ENCODE measurements around the gene SPEF2.
A peak's percentile ranks its signal among the peaks of the same experiment; 100 is the strongest.

The SPEF2 gene

GRCh38 chr5:35672995-35673394 lies 55.3 kb downstream of the SPEF2 start:
- Mint-ChIP-seq H3K27me3 (no peaks in the 10 kb centered on the region), H3K4me3 (no peak overlapping the region), H3K36me3 (ENCODE audit: low read depth) (peaks cover 2% of the 10 kb centered on the region), H3K9me3 (no peaks in the 10 kb centered on the region), H3K27ac (peak overlapping the region; percentile 78), H3K4me1 (ENCODE audit: low read depth) (peaks cover 69% of the 10 kb centered on the region)

GRCh38 chr5:35674049-35674448 lies 56.4 kb downstream of the SPEF2 start:
- Mint-ChIP-seq H3K27ac (peak overlapping the region; percentile 78), H3K27me3 (no peaks in the 10 kb centered on the region), H3K9me3 (no peaks in the 10 kb centered on the region), H3K36me3 (ENCODE audit: low read depth) (no peaks in the 10 kb centered on the region), H3K4me1 (ENCODE audit: low read depth) (peaks cover 68% of the 10 kb centered on the region), H3K4me3 (no peak overlapping the region)

DNA sequence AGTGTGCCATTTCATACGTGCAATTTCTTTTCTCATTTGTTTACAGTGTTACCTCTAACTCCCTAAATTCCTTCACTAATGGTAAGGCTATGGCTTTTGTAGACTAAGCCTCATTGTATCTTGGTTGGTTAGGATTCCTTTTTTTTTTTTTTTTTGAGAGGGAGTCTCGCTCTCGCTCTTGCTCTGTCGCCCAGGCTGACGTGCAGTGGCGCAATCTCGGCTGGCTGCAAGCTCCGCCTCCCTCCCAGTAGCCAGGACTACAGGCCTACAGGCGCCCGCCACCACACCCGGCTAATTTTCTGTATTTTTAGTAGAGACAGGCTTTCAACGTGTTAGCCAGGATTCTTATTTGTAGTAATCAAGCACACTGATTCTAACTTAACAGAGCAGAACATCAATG lies 57.7 kb downstream of the SPEF2 start:
- no peak overlapping the region for H3K4me3 Mint-ChIP-seq
- peaks cover 62% of the 10 kb centered on the region for H3K4me1 Mint-ChIP-seq (ENCODE audit: low read depth)
- H3K36me3 Mint-ChIP-seq (ENCODE audit: low read depth) = no peaks in the 10 kb centered on the region
- H3K9me3 Mint-ChIP-seq = no peaks in the 10 kb centered on the region
- no peaks in the 10 kb centered on the region for H3K27me3 Mint-ChIP-seq
- H3K27ac Mint-ChIP-seq = no peak overlapping the region

DNA sequence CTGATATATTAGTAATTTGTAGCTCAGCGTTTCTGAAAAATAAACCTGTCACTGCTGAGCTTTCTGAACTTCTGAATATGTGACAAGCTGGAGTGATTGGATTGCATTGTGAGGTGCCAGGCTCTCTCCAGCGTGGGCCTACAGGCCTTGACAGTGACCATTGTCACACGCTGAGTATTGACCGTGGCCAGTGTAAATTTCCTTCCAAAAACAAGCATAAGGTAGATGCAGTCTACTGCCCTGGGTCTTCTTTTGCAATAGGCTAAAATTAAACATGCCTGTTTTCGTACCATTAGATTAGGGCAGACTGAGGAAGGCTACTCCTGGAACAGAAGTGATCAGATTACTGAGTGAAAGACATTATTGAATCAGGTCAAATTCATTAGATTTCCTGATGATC lies 60.2 kb downstream of the SPEF2 start:
- Mint-ChIP-seq H3K4me3 (no peak overlapping the region), H3K9me3 (no peaks in the 10 kb centered on the region), H3K36me3 (ENCODE audit: low read depth) (no peaks in the 10 kb centered on the region), H3K4me1 (ENCODE audit: low read depth) (peaks cover 38% of the 10 kb centered on the region), H3K27me3 (no peaks in the 10 kb centered on the region), H3K27ac (no peak overlapping the region)

DNA sequence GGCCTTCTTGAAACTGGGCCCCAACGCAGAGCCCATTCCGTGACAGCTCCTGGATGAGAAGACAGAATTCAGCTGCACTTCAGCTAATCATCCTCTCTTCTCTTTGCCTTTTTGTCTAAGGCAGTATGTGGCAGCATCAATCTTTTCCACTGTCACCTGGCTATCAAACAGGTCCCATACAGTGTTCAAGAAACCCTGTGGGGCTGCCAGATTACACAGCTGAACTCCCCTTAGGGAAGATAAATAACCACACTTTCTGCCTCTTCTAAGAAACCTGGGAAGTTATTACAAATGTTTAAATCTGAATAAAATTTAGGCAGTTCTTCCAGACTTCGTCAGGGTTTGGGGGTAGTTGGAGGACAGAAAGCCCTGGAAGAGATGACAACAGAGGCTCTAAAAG lies 61.0 kb downstream of the SPEF2 start:
- no peaks in the 10 kb centered on the region for H3K36me3 Mint-ChIP-seq (ENCODE audit: low read depth)
- H3K27ac Mint-ChIP-seq = no peak overlapping the region
- H3K27me3 Mint-ChIP-seq = no peaks in the 10 kb centered on the region
- no peak overlapping the region for H3K4me3 Mint-ChIP-seq
- H3K9me3 Mint-ChIP-seq = no peaks in the 10 kb centered on the region
- H3K4me1 Mint-ChIP-seq (ENCODE audit: low read depth) = peaks cover 30% of the 10 kb centered on the region

- no peaks in the 10 kb centered on the region for H3K9me3 Mint-ChIP-seq
- H3K27ac Mint-ChIP-seq = peak overlapping the region; percentile 18
- H3K27me3 Mint-ChIP-seq = no peaks in the 10 kb centered on the region
- peaks cover 24% of the 10 kb centered on the region for H3K4me1 Mint-ChIP-seq (ENCODE audit: low read depth)
- H3K4me3 Mint-ChIP-seq = no peak overlapping the region
- no peaks in the 10 kb centered on the region for H3K36me3 Mint-ChIP-seq (ENCODE audit: low read depth)
These were observed 61.7 kb downstream of the SPEF2 start for GRCh38 chr5:35679357-35679756.

DNA sequence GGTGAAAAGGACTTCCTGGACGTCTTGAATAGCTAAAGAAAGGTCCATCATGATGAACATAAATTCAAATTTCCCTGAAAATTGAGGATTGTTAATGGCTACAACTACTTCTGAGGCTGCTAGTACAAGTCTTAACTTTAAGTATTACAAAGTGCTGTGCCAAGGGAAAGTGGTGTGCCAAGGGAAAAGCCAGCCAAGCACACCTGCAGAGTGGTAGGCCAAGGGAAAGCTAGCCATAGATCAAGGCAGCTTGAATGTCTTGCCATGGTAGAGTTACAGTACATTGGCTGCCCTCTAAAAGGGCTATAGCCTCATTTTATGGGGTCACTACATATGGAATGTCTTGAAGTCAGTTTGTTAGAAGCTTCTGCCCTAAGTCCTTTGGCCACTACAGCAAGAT lies 64.2 kb downstream of the SPEF2 start:
- H3K9me3 Mint-ChIP-seq = no peaks in the 10 kb centered on the region
- no peaks in the 10 kb centered on the region for H3K27me3 Mint-ChIP-seq
- H3K27ac Mint-ChIP-seq = no peak overlapping the region

DNA sequence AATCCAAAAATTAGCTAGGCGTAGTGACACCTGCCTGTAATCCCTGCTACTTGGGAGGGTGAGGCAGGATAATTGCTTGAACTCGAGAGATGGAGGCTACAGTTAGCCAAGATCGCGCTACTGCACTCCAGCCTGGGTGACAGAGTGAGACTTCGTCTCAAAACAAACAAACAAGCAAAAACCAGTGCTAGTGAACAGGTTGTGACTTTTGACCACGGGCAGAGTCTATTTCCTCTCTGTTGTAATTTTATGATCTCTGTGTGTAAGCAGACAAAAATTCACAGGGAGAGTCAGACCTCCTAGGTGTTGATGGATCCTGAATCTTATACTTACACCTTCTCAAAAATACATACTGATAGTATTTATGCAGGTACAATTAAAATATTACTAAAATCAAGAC lies 65.8 kb downstream of the SPEF2 start:
- Mint-ChIP-seq H3K27me3 (no peaks in the 10 kb centered on the region), H3K36me3 (ENCODE audit: low read depth) (no peaks in the 10 kb centered on the region), H3K9me3 (no peaks in the 10 kb centered on the region), H3K27ac (no peak overlapping the region), H3K4me3 (no peak overlapping the region), H3K4me1 (ENCODE audit: low read depth) (peaks cover 14% of the 10 kb centered on the region)

More for the DNA sequence above, 64.2 kb downstream of the SPEF2 start:
- H3K4me3 Mint-ChIP-seq = no peak overlapping the region
- H3K36me3 Mint-ChIP-seq (ENCODE audit: low read depth) = no peaks in the 10 kb centered on the region
- H3K4me1 Mint-ChIP-seq (ENCODE audit: low read depth) = peaks cover 17% of the 10 kb centered on the region

- Mint-ChIP-seq H3K4me1 (ENCODE audit: low read depth) (no peaks in the 10 kb centered on the region), H3K9me3 (no peaks in the 10 kb centered on the region), H3K27me3 (no peaks in the 10 kb centered on the region), H3K4me3 (no peak overlapping the region), H3K27ac (no peak overlapping the region), H3K36me3 (ENCODE audit: low read depth) (no peaks in the 10 kb centered on the region)
These were observed 67.5 kb downstream of the SPEF2 start for GRCh38 chr5:35685161-35685560.

- H3K27me3 Mint-ChIP-seq = no peaks in the 10 kb centered on the region
- H3K36me3 Mint-ChIP-seq (ENCODE audit: low read depth) = no peaks in the 10 kb centered on the region
- H3K4me3 Mint-ChIP-seq = no peak overlapping the region
- H3K27ac Mint-ChIP-seq = no peak overlapping the region
- H3K4me1 Mint-ChIP-seq (ENCODE audit: low read depth) = no peaks in the 10 kb centered on the region
- no peaks in the 10 kb centered on the region for H3K9me3 Mint-ChIP-seq
These were observed 70.3 kb downstream of the SPEF2 start for GRCh38 chr5:35687961-35688360.

GRCh38 chr5:35694481-35694880 lies 76.8 kb downstream of the SPEF2 start:
- no peak overlapping the region for H3K27ac Mint-ChIP-seq

GRCh38 chr5:35698047-35698808 lies 80.6 kb downstream of the SPEF2 start:
- Mint-ChIP-seq H3K36me3 (ENCODE audit: low read depth) (peaks cover 4% of the 10 kb centered on the region), H3K4me1 (ENCODE audit: low read depth) (no peaks in the 10 kb centered on the region), H3K27ac (no peak overlapping the region), H3K27me3 (no peaks in the 10 kb centered on the region), H3K4me3 (no peak overlapping the region), H3K9me3 (peaks cover 3% of the 10 kb centered on the region)

More at GRCh38 chr5:35694481-35694880, 76.8 kb downstream of the SPEF2 start:
- H3K27me3 Mint-ChIP-seq = no peaks in the 10 kb centered on the region
- H3K36me3 Mint-ChIP-seq (ENCODE audit: low read depth) = no peaks in the 10 kb centered on the region
- no peaks in the 10 kb centered on the region for H3K4me1 Mint-ChIP-seq (ENCODE audit: low read depth)
- H3K9me3 Mint-ChIP-seq = no peaks in the 10 kb centered on the region
- H3K4me3 Mint-ChIP-seq = no peak overlapping the region

- no peak overlapping the region for H3K27ac Mint-ChIP-seq
- H3K27me3 Mint-ChIP-seq = no peaks in the 10 kb centered on the region
- peaks cover 4% of the 10 kb centered on the region for H3K9me3 Mint-ChIP-seq
- peaks cover 4% of the 10 kb centered on the region for H3K36me3 Mint-ChIP-seq (ENCODE audit: low read depth)
- peaks cover 15% of the 10 kb centered on the region for H3K4me1 Mint-ChIP-seq (ENCODE audit: low read depth)
- H3K4me3 Mint-ChIP-seq = no peak overlapping the region
These were observed 90.0 kb downstream of the SPEF2 start for GRCh38 chr5:35707659-35708058.

GRCh38 chr5:35709688-35710087 lies 92.0 kb downstream of the SPEF2 start:
- Mint-ChIP-seq H3K4me1 (ENCODE audit: low read depth) (peaks cover 15% of the 10 kb centered on the region), H3K4me3 (no peak overlapping the region), H3K27me3 (no peaks in the 10 kb centered on the region), H3K9me3 (peaks cover 4% of the 10 kb centered on the region), H3K27ac (no peak overlapping the region), H3K36me3 (ENCODE audit: low read depth) (peaks cover 4% of the 10 kb centered on the region)

DNA sequence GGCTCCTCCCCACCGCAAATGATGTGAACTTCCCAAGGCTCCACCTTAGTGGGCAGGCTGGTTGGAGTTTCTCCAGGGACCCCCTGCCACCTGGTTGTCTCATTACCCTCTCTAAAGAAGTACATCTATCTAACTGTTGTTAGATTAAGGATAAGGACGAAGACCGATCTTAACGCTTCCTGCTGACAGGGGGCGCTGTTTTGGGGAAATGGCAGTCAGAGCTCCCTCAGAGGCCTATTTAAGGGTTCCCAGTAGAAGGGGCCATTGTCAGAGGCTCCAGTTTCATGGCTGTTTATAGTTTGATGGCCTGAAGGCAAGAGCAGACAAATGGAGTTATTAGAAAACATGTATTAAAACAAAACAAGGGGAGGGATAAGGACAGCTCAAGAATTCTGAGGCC lies 100.1 kb downstream of the SPEF2 start:
- Mint-ChIP-seq H3K4me3 (no peak overlapping the region), H3K4me1 (ENCODE audit: low read depth) (no peaks in the 10 kb centered on the region), H3K27me3 (no peaks in the 10 kb centered on the region), H3K27ac (no peak overlapping the region), H3K36me3 (ENCODE audit: low read depth) (no peaks in the 10 kb centered on the region), H3K9me3 (no peaks in the 10 kb centered on the region)

GRCh38 chr5:35735718-35736117 lies 118.1 kb downstream of the SPEF2 start:
- Mint-ChIP-seq H3K9me3 (peaks cover 16% of the 10 kb centered on the region), H3K4me3 (no peak overlapping the region), H3K27ac (no peak overlapping the region), H3K36me3 (ENCODE audit: low read depth) (no peaks in the 10 kb centered on the region), H3K4me1 (ENCODE audit: low read depth) (peaks cover 37% of the 10 kb centered on the region), H3K27me3 (no peaks in the 10 kb centered on the region)

Data from stimulated activated naive CD8-positive, alpha-beta T cell treated with anti-CD3 and anti-CD28 coated beads, Interleukin-15, Interleukin-2, amounts not matched to agents 100 ng/mL and 50 ng/mL, for 24 hours (primary cell).